Effector CD4-positive, alpha-beta T cell (primary cell): ENCODE results near the gene LY6G6C. TPM values are rescaled to one million over a fixed set of nuclear protein-coding genes. Genes with fewer than 3 reads are reported as not detected.
A peak's percentile ranks its signal among the peaks of the same experiment; 100 is the strongest.

ENCODE experiments used
- DNase-seq: peaks from one replicate; pipeline ENCODE4 v3.0.0-alpha.2; 2020
- total RNA-seq: gene quantifications from one replicate; lab custom pipeline; 2026; lab: John Stamatoyannopoulos, UW

Gene LY6G6C, protein sequence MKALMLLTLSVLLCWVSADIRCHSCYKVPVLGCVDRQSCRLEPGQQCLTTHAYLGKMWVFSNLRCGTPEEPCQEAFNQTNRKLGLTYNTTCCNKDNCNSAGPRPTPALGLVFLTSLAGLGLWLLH
- not detected for total RNA-seq

DNA sequence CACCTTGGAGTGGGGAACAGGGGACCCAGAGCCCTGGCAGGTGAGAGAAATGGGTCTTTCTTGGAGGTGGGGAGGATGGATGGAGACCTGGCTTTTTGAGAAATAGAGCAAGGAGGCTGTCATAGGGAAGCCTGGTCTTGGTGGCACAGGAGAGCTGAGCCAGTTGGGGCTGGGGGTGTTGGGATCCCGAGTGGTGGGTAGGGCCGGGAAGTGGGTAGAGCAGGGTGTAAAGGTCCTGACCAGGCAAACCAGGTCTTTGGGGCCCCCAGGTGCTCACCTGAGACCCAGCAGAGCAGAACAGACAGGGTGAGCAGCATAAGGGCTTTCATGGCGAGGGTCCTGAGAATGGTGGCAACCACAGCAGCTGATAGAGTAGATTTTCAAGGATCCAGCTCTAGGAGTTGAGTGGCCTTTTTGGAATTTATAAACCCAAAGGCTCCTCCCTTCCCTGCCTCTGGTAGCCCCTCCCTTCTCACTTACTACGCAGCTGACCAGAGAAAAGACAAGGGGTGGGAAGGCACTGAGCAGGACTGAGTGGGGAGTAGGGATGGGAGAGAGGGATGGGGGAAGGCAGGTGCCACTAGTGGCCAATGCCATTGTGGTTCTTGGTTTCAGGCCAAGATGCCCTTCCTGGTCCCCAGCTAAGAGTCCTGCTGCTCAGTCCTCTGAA is at the start of gene LY6G6C:
TSS of gene LY6G6C (minus strand) at position 396 of the 670 bp plus-strand sequence. CDS start at position 329, 67 bp downstream.
- DNase-seq = no peak

DNA sequence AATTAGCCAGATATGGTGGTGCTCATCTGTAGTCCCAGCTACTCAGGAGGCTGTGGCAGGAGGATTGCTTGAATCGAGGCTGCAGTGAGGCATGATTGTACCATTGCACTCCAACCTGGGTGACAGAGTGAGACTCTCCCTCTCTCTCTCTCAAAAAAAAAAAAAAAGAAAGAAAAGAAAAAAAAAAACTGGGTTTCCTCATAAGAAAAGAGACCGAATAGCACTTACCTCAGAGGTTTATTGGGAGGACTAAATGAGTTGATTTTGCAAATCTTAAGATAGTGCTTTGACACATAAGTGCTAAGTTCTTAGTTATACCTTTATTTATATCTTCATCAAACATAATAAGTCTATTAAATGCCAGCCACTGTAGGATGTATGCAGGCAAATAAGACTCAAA is 49.3 kb upstream of the LY6G6C start:
- DNase-seq = no peak

DNA sequence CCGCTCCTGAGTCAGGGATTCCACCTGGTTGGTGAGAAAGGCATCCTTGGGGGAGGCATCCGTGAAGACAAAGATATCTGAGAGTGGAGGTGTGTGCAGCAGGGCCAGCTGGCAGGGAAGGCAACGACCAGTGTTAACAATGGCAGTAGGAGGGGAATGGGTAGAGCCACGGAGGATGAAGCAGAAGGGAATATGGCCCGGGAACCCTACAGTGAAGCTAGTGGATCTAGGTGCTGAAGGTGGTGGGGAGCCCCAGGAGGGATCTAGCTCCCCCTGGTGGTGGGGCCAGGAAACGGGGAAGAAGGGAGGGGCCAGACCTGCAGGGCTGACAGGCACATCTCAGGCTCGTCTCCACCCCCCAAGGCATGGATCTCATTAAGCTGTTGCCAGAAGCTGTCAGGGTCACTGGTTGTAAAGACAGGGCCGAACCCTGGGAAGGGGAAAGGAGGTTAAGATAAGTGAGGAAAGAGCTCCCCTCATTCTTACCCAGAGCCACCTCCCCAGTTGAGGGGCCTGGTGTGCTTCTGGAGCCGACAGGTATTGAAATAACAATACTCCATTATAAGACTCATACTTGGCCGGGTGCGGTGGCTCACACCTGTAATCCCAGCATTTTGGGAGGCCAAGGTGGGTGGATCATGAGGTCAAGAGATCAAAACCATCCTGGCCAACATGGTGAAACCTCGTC is 48.3 kb upstream of the LY6G6C start:
- peak; percentile 73 for DNase-seq

GRCh38 chr6:31768363-31769257 is 47.1 kb upstream of the LY6G6C start:
- DNase-seq = no peak

- no peak for DNase-seq
Measured at GRCh38 chr6:31767096-31767645, 45.6 kb upstream of the LY6G6C start.

DNA sequence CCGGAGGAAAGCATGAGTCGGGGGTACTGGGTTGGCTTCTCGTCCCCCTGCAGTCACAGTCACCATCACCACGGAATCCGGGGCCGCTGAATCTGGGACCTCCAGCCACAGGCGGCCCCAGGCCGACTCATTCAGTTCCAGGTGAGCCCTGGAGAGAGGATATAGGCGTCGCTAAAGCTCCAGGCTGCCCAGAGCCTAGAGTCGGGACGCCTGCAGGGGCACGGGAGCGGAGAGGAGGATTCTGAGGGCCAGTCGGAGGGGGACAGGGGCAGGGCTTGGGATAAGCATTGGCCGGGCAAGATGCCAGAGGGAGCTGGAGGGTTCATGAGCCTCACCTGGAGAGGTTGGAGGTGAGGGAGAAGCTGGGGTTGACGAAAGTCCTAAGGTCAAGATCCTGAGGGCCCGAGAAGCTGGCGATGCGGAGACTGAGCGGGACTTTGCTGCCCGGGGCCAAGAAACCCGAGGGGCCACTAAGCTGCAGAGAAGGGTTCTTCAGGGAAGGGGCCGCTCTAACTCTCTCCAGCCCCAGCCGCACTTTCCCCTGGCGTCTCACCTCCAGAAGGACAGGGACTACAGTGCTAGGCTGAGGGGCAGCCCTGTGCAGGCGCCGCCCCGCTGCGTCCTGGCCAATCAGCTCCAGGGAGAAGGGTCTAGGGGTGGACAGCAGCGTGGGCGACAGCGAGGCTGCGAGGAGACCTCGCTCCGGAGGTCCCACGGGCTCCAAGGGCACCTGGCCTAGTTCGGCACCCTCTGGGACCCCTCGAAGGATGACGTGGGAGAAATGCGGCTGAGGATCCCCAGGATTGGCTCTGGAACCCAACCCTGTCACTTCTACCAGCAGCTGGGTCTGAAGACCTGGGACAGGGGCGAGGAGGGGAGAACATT is 44.6 kb upstream of the LY6G6C start:
- no peak for DNase-seq

- DNase-seq = no peak
Measured at GRCh38 chr6:31765559-31765909, 44.0 kb upstream of the LY6G6C start.

DNA sequence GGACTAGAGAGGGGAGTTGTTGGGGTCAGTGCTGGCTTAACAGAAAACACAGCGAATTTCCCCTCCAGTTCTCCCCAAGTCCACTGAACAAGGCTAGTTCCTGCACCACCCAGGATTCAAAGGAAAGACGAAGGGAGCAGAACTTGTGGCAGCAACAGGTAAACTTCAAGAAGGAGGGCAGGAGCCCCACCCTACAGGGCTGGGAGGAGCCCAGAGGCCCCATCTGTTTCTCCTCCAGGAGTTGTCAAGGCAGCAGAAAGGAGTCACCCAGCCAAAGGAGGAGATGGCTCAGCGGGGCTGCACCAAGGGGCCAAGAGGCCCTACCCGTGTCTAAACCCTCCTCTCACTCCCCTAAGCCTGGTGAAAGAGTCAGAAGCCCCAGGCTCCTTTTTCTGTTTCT is 42.7 kb upstream of the LY6G6C start:
- DNase-seq = no peak

- DNase-seq = no peak
Measured at GRCh38 chr6:31763619-31763940, 42.0 kb upstream of the LY6G6C start.

DNA sequence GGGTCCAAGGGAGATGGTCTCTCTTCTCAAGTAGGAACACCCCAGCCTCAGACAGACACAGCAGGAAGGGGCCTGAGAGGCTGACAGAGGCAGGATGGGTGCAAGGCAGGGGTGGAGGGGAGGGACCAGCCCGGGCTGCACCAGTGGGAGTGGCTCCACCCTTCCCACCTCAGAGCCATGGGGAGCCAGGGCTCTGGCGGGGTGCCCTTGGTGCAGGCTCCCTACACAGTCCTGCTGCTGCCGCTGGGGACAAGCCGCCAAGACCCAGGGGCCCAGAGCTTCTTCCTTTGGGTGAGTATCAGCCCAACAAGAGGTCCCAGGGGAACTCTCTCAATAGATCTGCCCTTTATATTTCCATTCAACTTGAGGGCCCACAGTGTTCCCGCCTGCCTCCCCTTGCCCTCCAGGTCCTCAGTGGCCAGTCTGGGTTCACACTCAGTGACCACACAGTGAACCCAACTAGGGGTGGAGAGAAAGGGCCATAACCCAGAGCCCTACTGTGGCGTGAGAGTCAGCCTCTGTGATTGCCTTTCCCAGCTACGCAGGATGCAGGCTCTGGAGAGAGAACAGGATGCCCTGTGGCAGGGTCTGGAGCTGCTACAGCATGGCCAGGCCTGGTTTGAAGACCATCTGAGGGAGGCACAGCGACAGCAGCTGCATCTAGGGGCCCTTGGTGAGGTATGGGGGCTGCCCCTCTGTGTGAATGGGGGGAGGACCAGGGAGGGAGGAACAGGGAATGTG is 41.5 kb upstream of the LY6G6C start:
- no peak for DNase-seq

DNA sequence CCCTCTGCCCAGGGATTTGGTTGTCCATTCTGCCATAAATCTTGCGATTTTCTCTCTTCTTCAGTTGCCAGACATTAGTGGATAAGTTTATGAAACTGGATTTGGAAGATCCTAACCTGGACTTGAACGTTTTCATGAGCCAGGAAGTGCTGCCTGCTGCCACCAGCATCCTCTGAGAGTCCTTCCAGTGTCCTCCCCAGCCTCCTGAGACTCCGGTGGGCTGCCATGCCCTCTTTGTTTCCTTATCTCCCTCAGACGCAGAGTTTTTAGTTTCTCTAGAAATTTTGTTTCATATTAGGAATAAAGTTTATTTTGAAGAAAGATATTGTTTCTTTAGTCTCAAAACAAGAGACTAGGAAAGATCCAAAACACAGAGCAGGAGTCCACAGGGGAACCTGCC is 40.8 kb upstream of the LY6G6C start, which contains the start of gene SAPCD1:
TSS of gene SAPCD1 (plus strand) at position 301 of the 400 bp plus-strand sequence. CDS start 399 bp downstream, outside the sequence.
- DNase-seq = no peak

- DNase-seq = no peak
Measured at GRCh38 chr6:31761343-31761742, 39.8 kb upstream of the LY6G6C start.

DNA sequence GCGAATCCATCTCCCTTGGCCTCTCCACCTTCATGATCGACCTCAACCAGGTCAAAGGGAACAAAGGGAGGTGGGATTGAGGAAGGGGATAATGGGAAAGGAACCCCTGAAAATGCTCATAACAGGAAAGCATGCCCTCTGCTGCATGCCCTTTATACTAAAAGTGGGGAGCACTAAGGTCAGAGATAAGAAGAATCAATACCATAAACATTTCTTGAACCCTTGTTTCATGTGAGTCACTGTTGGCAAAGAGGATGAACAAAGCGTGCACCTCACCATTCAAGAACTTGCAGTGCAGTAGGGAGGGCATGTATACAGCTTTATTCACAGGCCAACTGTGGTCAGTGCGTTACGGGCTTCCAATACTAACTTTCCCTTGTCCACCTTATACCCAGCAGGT is 39.2 kb upstream of the LY6G6C start:
- DNase-seq = no peak

- no peak for DNase-seq
Measured at GRCh38 chr6:31758281-31758680, 36.7 kb upstream of the LY6G6C start.

DNA sequence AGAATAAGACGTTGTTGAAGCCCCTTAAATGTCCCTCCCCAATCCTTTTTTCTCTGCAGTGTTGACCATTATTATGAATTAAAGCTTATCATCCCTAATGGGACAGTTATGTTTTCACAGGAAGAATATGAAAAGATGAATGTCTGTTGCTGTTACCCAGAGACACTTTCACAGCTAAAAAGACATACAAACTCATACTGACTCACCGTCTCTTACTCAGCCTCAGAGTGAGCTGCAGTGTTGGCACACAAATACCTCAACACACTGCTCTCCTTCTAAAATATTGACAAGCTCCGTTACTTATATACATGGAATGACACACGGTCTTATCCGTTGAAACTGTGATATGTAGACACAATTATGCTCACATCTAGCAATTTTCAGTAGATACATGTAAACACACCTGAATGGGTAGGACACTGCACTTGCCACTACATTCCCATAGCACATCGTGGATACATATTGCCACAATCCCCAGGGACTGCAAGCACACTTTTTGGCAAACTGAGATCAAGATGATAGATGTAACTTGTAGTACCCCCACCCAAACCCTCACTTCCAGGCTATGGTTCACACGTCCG is 31.3 kb upstream of the LY6G6C start:
- DNase-seq = no peak

- DNase-seq = no peak
Measured at GRCh38 chr6:31750411-31751022, 29.0 kb upstream of the LY6G6C start.

DNA sequence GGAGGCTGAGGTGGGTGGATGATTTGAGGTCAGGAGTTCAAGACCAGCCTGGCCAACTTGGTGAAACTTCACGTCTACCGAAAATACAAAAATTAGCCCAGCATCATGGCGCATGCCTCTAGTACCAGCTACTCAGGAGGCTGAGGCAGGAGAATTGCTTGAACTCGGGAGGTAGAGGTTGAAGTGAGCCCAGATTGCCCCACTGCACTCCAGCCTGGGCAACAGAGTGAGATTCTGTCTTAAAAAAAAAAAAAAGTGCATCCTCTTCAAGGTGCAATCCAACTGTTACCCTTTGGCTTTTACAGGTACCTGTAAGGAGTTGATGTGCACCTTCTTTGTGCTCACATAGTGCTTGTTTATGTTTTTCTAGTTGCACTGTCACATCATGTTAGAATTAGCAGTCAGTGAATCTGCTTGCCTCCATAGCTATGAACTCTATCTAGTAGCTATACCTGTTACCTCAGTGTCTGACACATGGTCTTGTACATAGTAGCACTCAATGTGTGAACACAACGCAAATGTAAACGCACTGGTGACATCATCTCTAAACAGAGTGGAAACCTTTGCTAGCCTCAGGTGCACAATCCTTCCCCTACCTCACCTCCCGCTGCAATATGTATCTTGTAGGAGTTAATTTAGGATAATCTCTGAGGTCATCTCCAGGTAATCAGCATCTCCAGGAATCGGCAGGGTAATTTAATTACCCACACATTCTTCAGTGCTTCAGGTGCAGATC is 27.9 kb upstream of the LY6G6C start:
- DNase-seq = no peak

- DNase-seq = no peak
Measured at GRCh38 chr6:31744422-31744821, 22.9 kb upstream of the LY6G6C start.

GRCh38 chr6:31742894-31743293 is 21.3 kb upstream of the LY6G6C start:
- DNase-seq = no peak

- DNase-seq = no peak
Measured at GRCh38 chr6:31741815-31742214, 20.3 kb upstream of the LY6G6C start.
